Measurements from ENCODE around the gene LIAS.

DNA sequence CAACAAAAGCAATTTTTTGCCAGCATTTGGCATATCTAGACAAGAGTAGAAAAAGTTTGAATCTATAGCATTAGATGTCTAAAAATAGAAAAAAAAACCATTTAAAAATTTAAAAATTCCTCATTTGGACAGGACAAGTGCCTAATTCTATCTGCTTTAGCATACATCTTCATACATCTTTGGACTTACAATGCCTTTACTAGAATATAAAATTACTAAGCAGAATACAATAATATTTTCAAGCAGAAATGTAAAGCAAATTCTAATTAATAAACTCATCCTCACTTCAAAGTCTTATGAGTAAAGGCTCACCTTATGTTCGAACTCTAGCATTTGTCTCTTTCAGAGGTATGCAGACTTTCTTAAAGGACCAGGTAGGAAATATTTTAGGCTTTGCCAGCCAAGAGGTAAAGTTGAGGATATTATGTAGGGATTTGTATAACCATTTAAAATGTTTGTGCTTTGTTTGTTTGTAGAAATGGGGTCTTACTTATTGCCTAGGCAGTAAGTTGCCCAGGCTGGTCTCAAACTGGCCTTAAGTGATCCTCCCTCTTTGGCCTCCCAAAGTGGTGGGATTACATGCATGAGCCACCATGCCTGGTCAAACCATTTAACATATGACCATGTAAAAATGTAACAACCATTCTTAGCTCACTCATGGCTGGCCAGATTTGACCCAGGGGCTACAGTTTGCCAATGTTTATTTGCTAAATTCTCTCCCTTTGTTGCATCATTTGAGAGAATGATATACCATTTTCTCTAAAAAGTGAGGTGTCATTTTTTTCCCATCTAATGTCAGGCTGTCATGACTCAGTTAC lies 39.3 kb downstream of the LIAS start:
- TF ChIP-seq POLR2AphosphoS5 (IDR thresholded peaks at IDR 0.05; ENCODE audit: low read depth, low read length) (no peak), POLR2A (IDR thresholded peaks at IDR 0.05; ENCODE audit: low read depth, low read length) (no peak), TAF1 (IDR thresholded peaks at IDR 0.05; ENCODE audit: borderline replicate concordance, low read depth, low read length) (no peak)

Measured in GM12892 (cell line).